NCI-H510A (cell line): ENCODE data around the gene BICD1.

Source experiments
- DNase-seq: peaks from one replicate; lab custom pipeline; 2025; lab: John Stamatoyannopoulos, UW

BICD1 gene

GRCh38 chr12:32102234-32102633, 4.4 kb upstream of the BICD1 start:
- no peak for DNase-seq

- DNase-seq, result no peak
Measured at GRCh38 chr12:32104572-32105355, 1.9 kb upstream of the BICD1 start.

- DNase-seq, result no peak
Measured at GRCh38 chr12:32105986-32106516, 596 bp upstream of the BICD1 start.

GRCh38 chr12:32107359-32108267, 966 bp downstream of the BICD1 start:
- no peak for DNase-seq

GRCh38 chr12:32108787-32109186, 2.1 kb downstream of the BICD1 start:
- DNase-seq, result no peak

- no peak for DNase-seq
Measured at GRCh38 chr12:32110417-32110816, 3.8 kb downstream of the BICD1 start.

GRCh38 chr12:32110942-32111341, 4.3 kb downstream of the BICD1 start:
- no peak for DNase-seq

GRCh38 chr12:32115404-32116104, 8.9 kb downstream of the BICD1 start:
- no peak for DNase-seq

GRCh38 chr12:32116897-32117296, 10.2 kb downstream of the BICD1 start:
- DNase-seq, result no peak

- DNase-seq, result no peak
Measured at GRCh38 chr12:32117316-32117715, 10.7 kb downstream of the BICD1 start.

- DNase-seq, result no peak
Measured at GRCh38 chr12:32118806-32119205, 12.2 kb downstream of the BICD1 start.

GRCh38 chr12:32120419-32120818, 13.8 kb downstream of the BICD1 start:
- DNase-seq, result no peak

GRCh38 chr12:32124637-32125036, 18.0 kb downstream of the BICD1 start:
- no peak for DNase-seq

- no peak for DNase-seq
Measured at GRCh38 chr12:32125455-32126084, 18.9 kb downstream of the BICD1 start.

GRCh38 chr12:32126720-32127119, 20.1 kb downstream of the BICD1 start:
- DNase-seq, result no peak

GRCh38 chr12:32131666-32132065, 25.0 kb downstream of the BICD1 start:
- no peak for DNase-seq

GRCh38 chr12:32134101-32134888, 27.6 kb downstream of the BICD1 start:
- DNase-seq, result no peak

GRCh38 chr12:32135967-32136366, 29.3 kb downstream of the BICD1 start:
- DNase-seq, result no peak

- no peak for DNase-seq
Measured at GRCh38 chr12:32136404-32136803, 29.8 kb downstream of the BICD1 start.

- DNase-seq, result no peak
Measured at GRCh38 chr12:32139064-32139421, 32.4 kb downstream of the BICD1 start.

GRCh38 chr12:32140877-32141276, 34.2 kb downstream of the BICD1 start:
- no peak for DNase-seq
